Measurements from ENCODE around the gene KRT34.
"Not testable (repeated sequence)": the region's sequence is repeated elsewhere in the genome, so short reads cannot be mapped to it uniquely, and the experiment has no call there.

KRT34 gene

GRCh38 chr17:41367426-41368075 is 14.6 kb downstream of the KRT34 start:
- DNase-seq, result no peak

GRCh38 chr17:41366070-41366469 is 16.0 kb downstream of the KRT34 start:
- DNase-seq, result no peak

DNA sequence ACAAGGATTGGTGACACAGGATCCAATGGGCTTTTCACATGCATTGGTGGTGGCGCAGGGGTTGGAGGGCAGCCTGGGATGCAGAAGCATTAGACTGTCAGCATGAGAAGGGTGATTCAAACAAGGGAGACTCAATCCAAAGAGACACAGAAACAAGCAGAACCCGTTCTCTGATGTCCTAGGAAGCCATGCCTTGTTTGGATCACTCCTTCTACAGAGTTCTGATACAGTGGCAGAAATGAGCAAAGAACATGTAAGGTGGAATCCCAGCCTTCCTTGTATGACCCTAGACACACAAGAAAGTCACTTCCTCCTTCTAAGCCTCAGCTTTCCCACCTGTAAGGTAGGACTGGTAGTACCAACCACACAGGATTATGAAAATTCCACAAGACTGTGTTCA is 18.2 kb downstream of the KRT34 start:
- no peak for DNase-seq

GRCh38 chr17:41360296-41360995 is 21.7 kb downstream of the KRT34 start:
- DNase-seq, result no peak

DNA sequence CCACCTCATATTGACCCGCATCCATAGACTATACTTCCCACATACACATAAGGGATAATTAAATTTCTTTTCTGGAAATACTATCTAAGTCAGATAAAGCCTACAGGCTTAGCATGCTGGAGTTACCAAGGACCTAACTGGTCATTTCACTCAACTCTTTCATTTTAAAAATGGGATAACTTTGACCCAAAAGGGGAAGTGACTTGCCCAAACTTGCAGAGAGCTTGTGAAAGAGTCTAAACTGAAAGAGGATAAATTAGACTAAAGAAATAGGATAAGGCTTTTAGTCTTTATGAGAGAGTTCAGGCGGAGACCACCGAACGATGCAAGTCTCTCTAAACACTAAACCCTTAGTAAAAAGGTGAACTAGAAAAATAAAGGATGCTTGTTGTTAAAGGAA is 27.6 kb downstream of the KRT34 start:
- no peak for DNase-seq

DNA sequence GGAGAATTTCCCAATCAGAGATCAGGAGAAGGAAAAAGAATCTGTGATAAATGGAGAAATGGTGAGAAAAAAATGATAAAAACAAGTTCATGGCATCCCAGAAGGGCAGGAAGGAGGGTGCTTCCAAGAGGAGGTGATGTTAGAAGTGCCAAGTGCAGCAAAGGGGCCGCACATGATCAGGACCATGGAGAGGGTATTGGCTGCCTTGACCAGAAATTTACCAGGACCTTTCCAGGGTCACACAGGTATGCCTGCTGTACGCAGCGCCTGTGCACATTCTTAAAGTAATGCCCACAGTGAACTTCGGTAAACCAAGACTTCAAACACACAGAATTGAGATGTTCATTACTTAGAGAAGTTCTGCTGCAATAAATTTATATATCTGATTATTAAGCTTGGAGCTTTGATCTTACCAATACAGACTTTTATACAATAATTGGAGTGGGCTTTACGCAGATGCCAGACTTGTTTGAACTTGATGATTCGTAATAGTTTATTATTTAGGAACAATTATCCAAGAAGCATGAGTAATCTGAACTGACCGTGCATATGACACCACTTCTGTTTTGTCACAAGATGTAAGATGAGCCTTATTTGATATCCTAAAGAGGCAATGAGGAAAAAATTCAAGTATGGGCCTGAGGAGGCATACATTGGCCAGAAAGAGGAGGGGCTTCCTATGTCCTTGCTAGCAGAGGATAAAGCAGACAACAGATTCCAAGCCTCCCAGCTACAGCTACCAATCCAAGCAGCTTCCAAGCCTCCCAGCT is 29.3 kb downstream of the KRT34 start:
- no peak for DNase-seq

DNA sequence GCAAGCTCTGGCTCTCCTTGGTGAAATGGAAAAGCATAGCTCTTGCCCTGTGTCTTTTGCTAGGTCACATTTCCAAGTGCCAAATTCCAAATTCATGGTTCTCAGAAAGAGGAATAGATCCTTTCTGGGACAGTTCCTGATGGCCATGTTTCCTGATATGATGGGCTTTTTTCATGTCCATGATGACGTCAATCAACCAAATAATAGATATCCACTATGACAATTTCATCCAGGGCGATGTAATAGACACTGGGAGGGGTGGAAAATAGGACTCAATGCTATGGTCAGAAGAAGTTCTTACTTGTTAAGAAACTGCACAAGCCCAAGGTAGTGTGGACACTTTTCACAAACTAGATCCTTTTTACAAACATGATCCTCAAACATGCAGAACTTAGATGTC is 30.9 kb downstream of the KRT34 start:
- DNase-seq, result no peak

GRCh38 chr17:41350381-41350878 is 31.7 kb downstream of the KRT34 start, which contains the start of gene KRT33A:
Gene KRT33A, minus strand, starts transcription at chr17:41350828. Its CDS starts 61 bp downstream, at chr17:41350767.
- DNase-seq, result not testable (repeated sequence)

DNA sequence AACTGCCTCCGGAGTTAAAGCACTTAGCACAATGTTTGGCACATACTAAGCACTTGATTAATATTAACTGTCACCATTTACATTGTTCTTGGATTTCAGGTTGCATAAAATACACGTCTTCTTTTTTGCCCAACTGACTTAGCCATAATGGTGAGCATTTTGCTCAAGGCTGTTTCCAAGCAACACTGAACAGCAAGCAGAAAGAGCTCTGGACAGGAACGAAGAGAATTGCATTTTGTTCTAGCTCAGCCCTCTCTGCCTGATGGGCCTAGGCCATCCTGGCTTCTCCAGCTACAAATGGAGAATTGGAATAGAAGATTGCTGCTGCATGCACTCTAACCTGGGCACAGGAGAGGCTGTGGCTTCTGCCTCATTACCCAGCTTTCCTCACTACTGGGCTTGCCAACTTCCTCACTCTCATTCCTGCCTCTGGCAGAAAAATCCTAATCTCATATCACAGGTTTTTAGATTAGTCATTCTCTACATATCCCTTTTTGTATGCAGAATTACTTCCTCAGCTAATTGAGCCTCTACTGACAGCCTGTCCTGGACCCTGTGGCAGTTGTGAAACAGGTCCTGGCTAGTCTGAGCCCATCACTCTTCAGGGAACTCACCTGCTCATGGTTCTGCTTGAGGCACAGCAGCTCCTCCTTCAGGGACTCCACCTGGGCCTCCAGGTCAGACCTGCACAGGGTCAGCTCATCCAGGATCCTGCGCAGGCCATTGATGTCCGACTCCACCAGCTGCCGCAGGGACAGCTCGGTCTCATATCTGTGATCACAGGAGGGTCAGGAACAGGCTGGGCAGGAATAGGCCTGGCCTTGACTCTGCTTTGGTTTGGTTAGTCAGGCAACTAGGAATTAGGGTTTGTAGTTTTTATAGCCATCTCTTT is 34.0 kb downstream of the KRT34 start:
- DNase-seq, result peak in 1 of 56 donors; percentile 2

DNA sequence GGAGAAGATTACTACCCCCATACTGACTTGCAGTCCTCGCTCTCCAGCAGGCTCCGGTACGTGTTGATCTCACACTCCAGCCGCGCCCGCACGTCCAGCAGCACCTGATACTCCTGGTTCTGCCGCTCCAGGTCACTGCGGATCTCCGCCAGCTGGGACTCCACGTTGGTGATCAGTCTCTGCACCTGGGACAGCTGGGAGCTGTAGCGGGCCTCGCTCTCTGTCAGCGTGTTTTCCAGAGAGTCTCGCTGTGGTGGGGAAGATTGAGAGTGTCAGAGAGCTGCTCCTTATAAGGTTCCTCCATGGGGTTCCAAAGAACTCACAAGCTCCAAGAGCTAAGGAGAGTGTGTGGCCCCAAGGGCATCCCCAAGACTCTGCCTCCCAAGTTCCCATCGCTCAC is 35.7 kb downstream of the KRT34 start:
- not testable (repeated sequence) for DNase-seq

DNA sequence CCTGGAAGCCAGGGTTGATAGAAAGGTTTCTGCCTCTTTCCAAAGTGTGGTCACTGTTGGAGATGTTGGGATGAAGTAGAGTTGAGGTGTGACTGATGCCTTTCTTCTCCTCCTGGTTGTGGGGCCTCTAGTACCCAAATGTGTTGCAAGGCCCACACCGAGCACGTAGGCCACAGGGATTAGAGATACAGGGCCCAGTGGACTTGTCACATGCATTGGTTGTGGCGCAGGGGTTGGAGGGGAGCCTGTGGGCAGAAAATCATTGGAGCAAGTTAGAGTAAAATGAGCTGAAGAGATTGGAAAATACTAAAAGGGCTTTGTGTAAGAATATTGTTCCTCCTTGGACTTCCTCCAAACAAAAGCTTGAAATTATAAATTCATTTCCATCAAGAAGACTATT is 36.1 kb downstream of the KRT34 start:
- no peak for DNase-seq

DNA sequence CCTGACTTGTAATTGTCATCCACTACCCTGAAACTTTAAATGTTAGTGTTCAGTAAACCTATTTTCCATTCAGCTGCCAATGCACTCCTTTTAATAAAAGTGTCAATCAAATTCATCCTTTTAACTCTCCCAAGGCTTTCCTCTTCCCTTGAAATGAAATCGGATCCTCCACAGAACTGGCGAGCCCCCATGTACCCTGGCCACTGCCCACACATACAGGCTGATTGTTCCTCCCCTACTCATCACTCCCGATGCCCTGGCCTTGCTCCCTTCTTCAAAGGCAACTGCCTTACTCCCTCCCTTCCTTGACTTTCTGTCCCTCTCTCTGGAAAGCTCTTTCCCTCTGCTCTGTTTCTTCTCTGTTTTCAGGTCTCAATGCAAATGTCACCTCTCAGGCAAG is 39.1 kb downstream of the KRT34 start:
- no peak for DNase-seq

GRCh38 chr17:41340934-41341861 is 40.9 kb downstream of the KRT34 start:
- no peak for DNase-seq

DNA sequence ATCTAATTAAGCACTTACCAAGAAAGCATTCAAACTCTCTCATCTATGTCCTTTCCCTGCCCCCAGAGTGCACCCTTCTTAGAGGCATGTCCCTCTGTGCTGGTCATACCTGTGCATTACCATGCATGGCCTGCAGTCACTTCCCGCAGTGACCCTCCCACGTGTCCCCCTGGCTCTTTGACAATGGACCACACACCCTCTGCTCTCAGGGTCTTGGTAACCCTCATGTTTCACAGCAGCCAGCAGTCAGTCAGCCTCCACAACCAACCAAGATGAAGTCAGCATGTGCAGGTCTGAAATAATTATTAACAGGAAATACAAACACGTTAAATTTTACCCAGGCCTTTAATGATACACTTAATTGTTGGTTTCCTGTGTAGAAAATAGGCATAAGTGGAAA is 41.6 kb downstream of the KRT34 start:
- no peak for DNase-seq

DNA sequence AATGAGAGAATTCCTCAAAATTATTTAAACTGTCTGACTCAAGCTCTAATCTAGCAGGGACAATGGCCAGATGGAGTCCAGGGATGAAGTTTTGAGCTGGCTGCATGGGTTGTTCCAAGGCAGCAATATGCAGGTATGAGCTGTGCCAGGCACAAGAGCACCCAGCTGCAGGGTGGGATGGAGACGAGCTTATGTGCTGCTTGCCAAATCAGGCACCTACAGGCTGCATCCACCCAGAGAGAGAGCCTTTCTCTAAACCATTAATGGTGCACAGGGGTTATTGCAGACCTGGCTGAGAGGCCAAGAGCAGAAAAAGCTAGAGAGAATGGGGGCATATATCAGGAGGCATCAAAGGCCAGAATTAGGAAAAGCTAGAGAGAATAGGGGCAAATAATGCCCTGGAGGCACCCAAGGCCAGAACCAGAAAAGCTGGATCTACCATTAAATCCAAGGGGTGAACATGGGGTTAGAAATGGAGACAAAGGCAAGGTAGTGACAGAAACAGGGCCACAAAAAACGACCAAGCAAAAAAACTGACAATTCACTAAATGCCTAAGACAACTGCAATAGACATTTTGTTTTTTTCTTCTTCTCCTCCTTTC is 42.4 kb downstream of the KRT34 start:
- no peak for DNase-seq

DNA sequence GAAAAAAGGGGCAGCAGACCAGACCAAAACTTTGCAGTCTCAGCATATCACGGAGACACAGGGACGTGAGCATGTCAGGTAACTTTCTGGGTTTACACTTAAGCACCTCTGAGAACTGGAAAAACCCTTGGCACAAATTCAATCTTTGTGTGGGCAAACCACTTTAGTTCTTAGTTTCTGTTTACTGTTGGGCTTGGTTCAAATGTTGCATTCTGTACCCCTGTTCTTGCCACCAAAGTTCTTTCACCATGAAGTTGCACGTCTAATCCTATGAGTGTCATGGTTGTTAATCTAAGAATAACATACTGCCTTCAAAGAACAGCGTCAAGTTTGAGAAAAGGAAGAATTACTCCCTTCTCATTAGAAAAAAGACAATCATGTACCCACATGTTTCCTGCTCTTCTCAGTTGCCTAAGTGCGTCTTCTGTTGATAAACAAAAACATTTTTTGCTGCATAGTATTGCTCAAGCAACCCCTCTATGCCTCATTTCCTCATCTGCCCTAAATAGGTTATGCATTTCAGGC is 43.1 kb downstream of the KRT34 start:
- DNase-seq, result no peak

DNA sequence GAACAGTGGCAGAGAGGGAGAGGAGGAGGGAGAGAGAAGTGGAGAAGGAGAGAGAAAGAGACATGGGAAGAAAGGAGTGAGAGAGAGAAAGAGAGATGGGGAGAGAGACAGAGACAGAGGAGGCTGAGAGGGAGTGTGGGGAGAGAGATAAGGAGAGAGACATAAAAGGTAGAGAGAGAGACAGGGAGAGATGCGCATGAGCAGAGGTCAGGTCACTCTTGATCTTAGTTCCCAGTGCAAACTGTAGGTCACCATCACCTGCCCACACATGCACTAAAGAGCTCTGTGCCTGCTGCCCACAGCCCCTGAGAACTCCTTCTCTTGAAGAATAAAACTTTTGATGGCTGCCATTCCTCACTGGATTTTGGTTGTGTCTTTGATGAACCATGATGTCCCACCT is 46.4 kb downstream of the KRT34 start:
- DNase-seq, result no peak

- DNase-seq, result no peak
Observed at GRCh38 chr17:41334385-41335305, 47.5 kb downstream of the KRT34 start.
